OCI-LY1 (cell line): ENCODE results near the gene COA3.

Experiments
- CTCF ChIP-seq: fragments of 200-600 bp; sonication (generic), shearing (Covaris generic); IDR thresholded peaks from 2 replicates; pipeline ENCODE4 v1.5.1; 2017; ENCODE audit warnings: mild to moderate bottlenecking, antibody characterized with exemption, low read length, moderate library complexity, mixed read lengths
- EZH2 ChIP-seq: fragments of 200-600 bp; sonication (generic), shearing (Covaris generic); IDR thresholded peaks from 2 replicates; pipeline ENCODE4 v1.8.0; 2017; ENCODE audit warnings: borderline replicate concordance, mixed run types, mild to moderate bottlenecking, antibody characterized with exemption, low read length, moderate library complexity, mixed read lengths

DNA sequence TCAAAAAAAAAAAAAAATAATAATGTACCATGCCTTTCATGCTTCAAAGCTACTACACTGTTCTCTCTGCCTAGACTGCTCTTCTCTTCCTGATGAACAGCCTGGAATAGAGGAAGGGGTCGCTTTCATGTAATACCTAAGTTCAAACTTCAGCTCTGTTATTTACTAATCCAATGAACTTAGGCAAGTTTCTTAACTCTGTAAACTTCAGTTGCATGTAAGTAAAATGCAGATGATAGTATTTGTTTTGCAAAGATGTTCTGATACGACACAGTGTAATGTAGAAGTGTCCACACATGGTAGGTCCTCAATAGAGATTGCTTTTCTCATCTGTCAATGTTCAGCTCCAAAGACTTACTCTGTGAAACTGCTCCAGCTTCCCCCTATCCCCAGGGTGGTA is 6.6 kb downstream of the COA3 start:
- TF ChIP-seq EZH2 (no peak), CTCF (no peak)
